HL-60 (cell line): ENCODE measurements around the gene GALNT13.

Experiments
- DNase-seq, 2 experiments: peaks; one replicate each; pipeline ENCODE4 v3.0.0-alpha.2; 2010 to 2020; ENCODE audit warnings: low read depth in 1 of 2, low spot score in 1 of 2
- H3K27ac ChIP-seq: fragments of 250-450 bp; sonication (Bioruptor Pico); replicated peaks from 2 replicates; pipeline ENCODE4 v1.5.1; 2020; ENCODE audit warnings: mild to moderate bottlenecking, moderate library complexity
- H3K27me3 ChIP-seq: fragments of 250-450 bp; sonication (Bioruptor Pico); 2 replicates; pipeline ENCODE4 v1.5.1; 2021; ENCODE audit warnings: mild to moderate bottlenecking, moderate library complexity; ENCODE audit not compliant: insufficient read depth, poor library complexity, severe bottlenecking
- H3K4me3 ChIP-seq: replicated peaks from 2 replicates; pipeline ENCODE4 v1.5.1; 2011; ENCODE audit warnings: mild to moderate bottlenecking, control low read depth, low read length; ENCODE audit not compliant: insufficient read depth
- CTCF ChIP-seq: IDR thresholded peaks from one replicate; pipeline ENCODE4 v1.5.1; 2011; ENCODE audit warnings: low read length, control low read depth, inconsistent platforms; ENCODE audit not compliant: insufficient read depth
- GABPA ChIP-seq: IDR thresholded peaks from 2 replicates; pipeline ENCODE4 v1.6.1; 2012; ENCODE audit warnings: low read depth
- POLR2AphosphoS5 ChIP-seq: IDR thresholded peaks from 2 replicates; pipeline ENCODE4 v1.6.1; 2012; ENCODE audit warnings: low read depth
- REST ChIP-seq: IDR thresholded peaks from 2 replicates; pipeline ENCODE4 v1.6.1; 2012; ENCODE audit warnings: low read depth; ENCODE audit not compliant: insufficient replicate concordance
- SPI1 ChIP-seq: IDR thresholded peaks from 2 replicates; pipeline ENCODE4 v1.6.1; 2012; ENCODE audit warnings: low read depth, mild to moderate bottlenecking, borderline replicate concordance

GALNT13 gene

GRCh38 chr2:154173164-154173563 is 301.4 kb downstream of the GALNT13 start:
- Histone ChIP-seq H3K27me3 (no peaks in the 10 kb centered on the region), H3K4me3 (no peak overlapping the region), H3K27ac (no peak overlapping the region)
- TF ChIP-seq GABPA, result no peak
- TF ChIP-seq POLR2AphosphoS5, result no peak
- TF ChIP-seq REST, result no peak
- TF ChIP-seq SPI1, result no peak
- TF ChIP-seq CTCF, result no peak
- DNase-seq, result no peak

- Histone ChIP-seq H3K27me3 (no peaks in the 10 kb centered on the region), H3K4me3 (no peak overlapping the region), H3K27ac (no peak overlapping the region)
- TF ChIP-seq CTCF (no peak), REST (no peak), GABPA (no peak), SPI1 (no peak)
- DNase-seq, result no peak
Measured at GRCh38 chr2:154173919-154174318, 302.2 kb downstream of the GALNT13 start.

- Histone ChIP-seq H3K27me3 (no peaks in the 10 kb centered on the region), H3K27ac (no peak overlapping the region), H3K4me3 (no peak overlapping the region)
- no peak for DNase-seq
- TF ChIP-seq GABPA (no peak), SPI1 (no peak), REST (no peak), POLR2AphosphoS5 (no peak), CTCF (no peak)
Measured at GRCh38 chr2:154182008-154182407, 310.3 kb downstream of the GALNT13 start.
